ENCODE data around the gene EIF2B2.

DNA sequence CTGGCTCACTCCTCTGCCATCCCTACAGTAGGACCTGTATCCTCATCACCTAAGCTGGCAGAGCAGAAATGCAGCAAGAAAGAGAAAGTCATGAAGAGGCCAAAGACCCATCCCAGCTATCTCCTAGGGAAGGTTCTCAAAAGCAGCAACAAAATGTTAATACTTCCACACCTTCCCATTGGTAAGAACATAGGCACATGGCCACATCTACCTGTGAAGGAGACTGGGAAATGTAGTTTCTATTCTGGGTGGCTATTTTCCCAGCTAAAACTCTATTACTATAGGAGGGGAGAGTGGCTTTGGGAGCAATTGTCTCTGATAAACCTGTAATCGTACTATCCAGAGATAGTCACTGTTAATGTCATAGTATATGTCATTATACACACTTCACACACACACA is 13.7 kb upstream of the EIF2B2 start:
- TF ChIP-seq RAD21 (IDR thresholded peaks at IDR 0.05; ENCODE audit: low read length) (no peak), TAF1 (IDR thresholded peaks at IDR 0.05; ENCODE audit: borderline replicate concordance, low read depth, low read length) (no peak), NRF1 (IDR thresholded peaks at IDR 0.05; ENCODE audit: low read depth, low read length) (no peak)

Data from SK-N-SH (cell line).